Ovary (tissue), 9 donors: ENCODE measurements around the gene KIFC1. TPM values are rescaled to one million over a fixed set of nuclear protein-coding genes. Genes with fewer than 3 reads are reported as not detected.
A peak's percentile ranks its signal among the peaks of the same experiment; 100 is the strongest.

ENCODE experiments used
- DNase-seq, 5 donors: peaks; one replicate each; pipeline ENCODE4 v3.0.0-alpha.2; 2019 to 2020
- H3K27ac ChIP-seq, 2 donors: fragments of 200-600 bp; one replicate each; pipeline versions ENCODE4 v1.5.1 to v1.8.0; 2019 to 2022
- H3K27me3 ChIP-seq: fragments of 200-600 bp; one replicate; pipeline ENCODE4 v1.8.0; 2022
- H3K36me3 ChIP-seq: fragments of 200-600 bp; sonication (generic); one replicate; pipeline ENCODE4 v1.5.1; 2019
- H3K4me1 ChIP-seq: one replicate; pipeline ENCODE4 v1.8.1; 2013; ENCODE audit warnings: mild to moderate bottlenecking, moderate library complexity; ENCODE audit not compliant: insufficient read depth
- H3K4me3 ChIP-seq: fragments of 200-600 bp; sonication (generic); one replicate; pipeline ENCODE4 v1.5.1; 2017
- H3K9me3 ChIP-seq, 2 donors: fragments of 200-600 bp in 1 of 2; sonication (generic) in 1 of 2; one replicate each; pipeline versions ENCODE4 v1.5.1 to v1.8.1; 2013 to 2019; ENCODE audit warnings: mild to moderate bottlenecking in 1 of 2, moderate library complexity in 1 of 2
- CTCF ChIP-seq, 3 donors: fragments of 450-650 bp in 2 of 3; fragments of 200-600 bp in 1 of 3; IDR thresholded peaks; one replicate each; pipeline versions ENCODE4 v1.5.1 to v1.8.0; 2016 to 2022; ENCODE audit warnings: antibody characterized with exemption in 3 of 3, mild to moderate bottlenecking in 1 of 3
- EP300 ChIP-seq: sonication (generic); formaldehyde crosslinking; IDR thresholded peaks from one replicate; pipeline ENCODE4 v1.6.1; 2017; ENCODE audit warnings: antibody characterized with exemption
- POLR2A ChIP-seq: fragments of 450-650 bp; IDR thresholded peaks from one replicate; pipeline ENCODE4 v1.6.1; 2017; ENCODE audit warnings: antibody characterized with exemption, mild to moderate bottlenecking, moderate library complexity
- WGBS, 3 donors: extraction: QIAGEN DNeasy Blood & Tissue Kit in 1 of 3; methylation state at CpG; one replicate each; pipeline versions ENCODE4 v1.1.5 to v1.1.7; 2013 to 2017; 5-methylcytosine and 5-hydroxymethylcytosine counted together
- intact Hi-C, 4 donors: fragments of 100-400 bp; cut with DNase I; formaldehyde crosslinking; loops; one replicate each; pipeline versions ENCODE4 v1.11.0 to v1.15.1; 2022 to 2023
- polyA plus RNA-seq, 2 donors: library from polyadenylated mRNA; stranded (reverse); fragments of 200-250 nt in 1 of 2; fragments of 350-450 nt in 1 of 2; fragmentation: Illumina TruSeq in 1 of 2; extraction: RNeasy Lipid Tissue Mini Kit (QIAGEN cat#74804) in 1 of 2; gene quantifications; one replicate each; pipeline ENCODE4 v1.2.3, GENCODE V29; 2013 to 2014
- total RNA-seq, 7 donors: library from RNA; depleted of rRNA in 2 of 7; stranded (reverse); fragments of >200 nt in 2 of 7; fragmentation: NEBNext Ultra II Directional in 3 of 7; extraction: Animal tissue kit (Norgen Biotek cat#: 25700) in 3 of 7; gene quantifications; one replicate each; pipeline versions ENCODE4 v1.1.0 to v1.2.4, GENCODE V29; 2016 to 2023
- donor health status: DM: no; HTN: no; CAD: no; lungs with moderate emphysema.
- donor health status: DM: no; HTN: no; CAD: no.
- donor health status: Bipolar disorder and iron deficiency.
- donor health status: DM: yes; HTN: yes; CAD: no.
- donor health status: DM: no; HTN: no; CAD: no.
- donor health status: DM: yes; HTN: yes; CAD: no.

The KIFC1 gene
- total and polyA plus RNA-seq, 9 donors: 0.60 to 3.9 (median 2.2) TPM

- Histone ChIP-seq H3K4me3 (no peak overlapping the region), H3K27me3 (no peaks in the 10 kb centered on the region), H3K27ac (no peak overlapping the region), H3K9me3 (no peaks in the 10 kb centered on the region), H3K4me1 (peaks cover 5% of the 10 kb centered on the region), H3K36me3 (no peaks in the 10 kb centered on the region)
- TF ChIP-seq EP300 (no peak), POLR2A (no peak), CTCF (IDR thresholded peaks at IDR 0.05) (no peak)
- 64 to 71% (median 69%) methylated on average over 12 of the region's 12 CpGs for WGBS, 3 donors
- DNase-seq: peak in 1 of 5 donors; percentile 27
- intact Hi-C loops: loop anchor here in 3 of 4 donors (5.0 to 10.0 kb wide), 4 partner anchors 100 to 140 kb away; partner anchors contain the start of genes B3GALT4 (in 1 of the 3), RGL2 (in 1 of the 3), RPS18 (in 1 of the 3) and TAPBP (in 1 of the 3)
Observed at GRCh38 chr6:33414592-33415271, 23.1 kb downstream of the KIFC1 start.

- DNase-seq: peak in 1 of 5 donors; percentile 25
- Histone ChIP-seq H3K4me3 (no peak overlapping the region), H3K27me3 (no peaks in the 10 kb centered on the region), H3K27ac (no peak overlapping the region), H3K4me1 (peaks cover 5% of the 10 kb centered on the region), H3K9me3 (no peaks in the 10 kb centered on the region), H3K36me3 (no peaks in the 10 kb centered on the region)
- WGBS, 3 donors: 56 to 67% (median 56%) methylated on average over 9 of the region's 9 CpGs
- TF ChIP-seq POLR2A (no peak), EP300 (no peak), CTCF (IDR thresholded peaks at IDR 0.05) (no peak)
- intact Hi-C loops: loop anchor here in 3 of 4 donors (5.0 to 10.0 kb wide), 4 partner anchors 101 to 141 kb away; partner anchors contain the start of genes B3GALT4 (in 1 of the 3), RGL2 (in 1 of the 3), RPS18 (in 1 of the 3) and TAPBP (in 1 of the 3)
Observed at GRCh38 chr6:33415831-33416230, 24.2 kb downstream of the KIFC1 start.

GRCh38 chr6:33416386-33417127 lies 24.9 kb downstream of the KIFC1 start:
- H3K27ac ChIP-seq: peak overlapping the region in 1 of 2 donors; percentile 36
- TF ChIP-seq EP300: no peak
- TF ChIP-seq POLR2A: no peak
- peak overlapping the region; percentile 71 for H3K4me3 ChIP-seq
- WGBS, 3 donors: 34 to 40% (median 37%) methylated on average over 12 of the region's 12 CpGs
- H3K27me3 ChIP-seq: no peaks in the 10 kb centered on the region
- peaks cover 5% of the 10 kb centered on the region for H3K4me1 ChIP-seq
- no peaks in the 10 kb centered on the region for H3K36me3 ChIP-seq
- intact Hi-C loops: loop anchor here in 3 of 4 donors (5.0 to 10.0 kb wide), 4 partner anchors 102 to 142 kb away; partner anchors contain the start of genes B3GALT4 (in 1 of the 3), RGL2 (in 1 of the 3), RPS18 (in 1 of the 3) and TAPBP (in 1 of the 3)
- DNase-seq: peak in 1 of 5 donors; percentile 21
- H3K9me3 ChIP-seq: no peaks in the 10 kb centered on the region

GRCh38 chr6:33417128-33417902 lies 25.7 kb downstream of the KIFC1 start:
- WGBS, 3 donors: 1 to 2% (median 1%) methylated on average over 24 to 25 of the region's 25 CpGs
- peaks cover 5% of the 10 kb centered on the region for H3K4me1 ChIP-seq
- H3K4me3 ChIP-seq: peak overlapping the region; percentile 71
- H3K27me3 ChIP-seq: no peaks in the 10 kb centered on the region
- H3K36me3 ChIP-seq: no peaks in the 10 kb centered on the region
- intact Hi-C loops: loop anchor here in 3 of 4 donors (5.0 to 10.0 kb wide), 4 partner anchors 103 to 143 kb away; partner anchors contain the start of genes B3GALT4 (in 1 of the 3), RGL2 (in 1 of the 3), RPS18 (in 1 of the 3) and TAPBP (in 1 of the 3)
- peak in 3 of 5 donors; percentile 43 to 64 (median 58) for DNase-seq
- H3K27ac ChIP-seq: peak overlapping the region; percentile 36 to 88
- no peak for TF ChIP-seq CTCF (IDR thresholded peaks at IDR 0.05)
- no peak for TF ChIP-seq POLR2A
- no peak for TF ChIP-seq EP300
- H3K9me3 ChIP-seq: no peaks in the 10 kb centered on the region
